ENCODE data around the gene TMEM45A.

TMEM45A gene

DNA sequence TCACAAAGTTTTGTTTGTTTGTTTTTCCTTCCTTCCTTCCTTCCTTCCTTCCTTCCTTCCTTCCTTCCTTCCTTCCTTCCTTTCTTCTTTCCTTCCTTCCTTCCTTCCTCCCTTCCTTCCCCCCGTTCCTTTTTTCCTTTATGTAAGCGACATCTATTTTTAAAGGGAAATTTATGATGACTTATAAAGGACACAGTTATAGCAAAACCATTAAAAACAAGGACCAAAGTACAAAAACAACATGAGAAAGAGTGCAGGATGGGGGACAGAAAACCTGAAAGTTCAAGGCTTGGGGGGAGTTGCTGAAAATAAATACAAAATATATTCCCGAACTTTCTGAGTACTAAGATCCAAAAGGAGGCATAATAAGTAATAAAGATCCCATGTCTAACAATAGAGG lies 118.8 kb downstream of the TMEM45A start:
- Mint-ChIP-seq H3K4me3 (no peak overlapping the region), H3K27ac (no peak overlapping the region), H3K9me3 (no peaks in the 10 kb centered on the region), H3K36me3 (ENCODE audit: low read depth) (no peaks in the 10 kb centered on the region), H3K27me3 (ENCODE audit: low read depth) (peaks cover 39% of the 10 kb centered on the region), H3K4me1 (ENCODE audit: low read depth) (peaks cover 15% of the 10 kb centered on the region)
- DNase-seq (ENCODE audit: low spot score), result no peak

- Mint-ChIP-seq H3K27ac (no peak overlapping the region), H3K36me3 (ENCODE audit: low read depth) (no peaks in the 10 kb centered on the region), H3K4me3 (no peak overlapping the region), H3K4me1 (ENCODE audit: low read depth) (peaks cover 15% of the 10 kb centered on the region), H3K9me3 (peaks cover 2% of the 10 kb centered on the region), H3K27me3 (ENCODE audit: low read depth) (peaks cover 36% of the 10 kb centered on the region)
- DNase-seq (ENCODE audit: low spot score), result no peak
Measured at GRCh38 chr3:100613721-100614390, 121.4 kb downstream of the TMEM45A start.

GRCh38 chr3:100614941-100615340 lies 122.5 kb downstream of the TMEM45A start:
- H3K36me3 Mint-ChIP-seq (ENCODE audit: low read depth), result no peaks in the 10 kb centered on the region
- H3K9me3 Mint-ChIP-seq, result peaks cover 4% of the 10 kb centered on the region
- peaks cover 7% of the 10 kb centered on the region for H3K4me1 Mint-ChIP-seq (ENCODE audit: low read depth)
- peaks cover 38% of the 10 kb centered on the region for H3K27me3 Mint-ChIP-seq (ENCODE audit: low read depth)
- no peak for DNase-seq (ENCODE audit: low spot score)
- no peak overlapping the region for H3K27ac Mint-ChIP-seq
- no peak overlapping the region for H3K4me3 Mint-ChIP-seq

GRCh38 chr3:100615684-100616083 lies 123.3 kb downstream of the TMEM45A start:
- Mint-ChIP-seq H3K4me1 (ENCODE audit: low read depth) (peaks cover 5% of the 10 kb centered on the region), H3K27ac (no peak overlapping the region), H3K27me3 (ENCODE audit: low read depth) (peaks cover 30% of the 10 kb centered on the region), H3K36me3 (ENCODE audit: low read depth) (no peaks in the 10 kb centered on the region), H3K4me3 (no peak overlapping the region), H3K9me3 (peaks cover 4% of the 10 kb centered on the region)
- no peak for DNase-seq (ENCODE audit: low spot score)

- Mint-ChIP-seq H3K4me1 (ENCODE audit: low read depth) (no peaks in the 10 kb centered on the region), H3K27me3 (ENCODE audit: low read depth) (peaks cover 20% of the 10 kb centered on the region), H3K4me3 (no peak overlapping the region), H3K9me3 (peaks cover 4% of the 10 kb centered on the region), H3K27ac (no peak overlapping the region), H3K36me3 (ENCODE audit: low read depth) (no peaks in the 10 kb centered on the region)
- DNase-seq (ENCODE audit: low spot score), result no peak
Measured at GRCh38 chr3:100621251-100621650, 128.8 kb downstream of the TMEM45A start.

Measured in T-helper 2 cell treated with Interferon-gamma antibody and Interleukin-4, amounts not matched to agents 5 μg/mL and 100 μg/mL, for 36 hours (primary cell).